Measurements from ENCODE around the gene MS4A4E. TPM values are rescaled to one million over a fixed set of nuclear protein-coding genes. Genes with fewer than 3 reads are reported as not detected.

MS4A4E gene
- total and polyA plus RNA-seq, 2 of the 13 experiments (the other 11 are each of a cell fraction or from before 2014, with no cell fraction given), result not detected

- TF ChIP-seq, protein P1, sequence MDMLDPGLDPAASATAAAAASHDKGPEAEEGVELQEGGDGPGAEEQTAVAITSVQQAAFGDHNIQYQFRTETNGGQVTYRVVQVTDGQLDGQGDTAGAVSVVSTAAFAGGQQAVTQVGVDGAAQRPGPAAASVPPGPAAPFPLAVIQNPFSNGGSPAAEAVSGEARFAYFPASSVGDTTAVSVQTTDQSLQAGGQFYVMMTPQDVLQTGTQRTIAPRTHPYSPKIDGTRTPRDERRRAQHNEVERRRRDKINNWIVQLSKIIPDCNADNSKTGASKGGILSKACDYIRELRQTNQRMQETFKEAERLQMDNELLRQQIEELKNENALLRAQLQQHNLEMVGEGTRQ (IDR thresholded peaks at IDR 0.05; ENCODE audit: low read depth, low read length), result no peak
- TF ChIP-seq, protein P1 (CRISPR knock-in tag; IDR thresholded peaks at IDR 0.05; ENCODE audit: borderline replicate concordance), result no peak
- TF ChIP-seq SRY (CRISPR knock-in tag; IDR thresholded peaks at IDR 0.05), result no peak
- TF ChIP-seq, protein P2, sequence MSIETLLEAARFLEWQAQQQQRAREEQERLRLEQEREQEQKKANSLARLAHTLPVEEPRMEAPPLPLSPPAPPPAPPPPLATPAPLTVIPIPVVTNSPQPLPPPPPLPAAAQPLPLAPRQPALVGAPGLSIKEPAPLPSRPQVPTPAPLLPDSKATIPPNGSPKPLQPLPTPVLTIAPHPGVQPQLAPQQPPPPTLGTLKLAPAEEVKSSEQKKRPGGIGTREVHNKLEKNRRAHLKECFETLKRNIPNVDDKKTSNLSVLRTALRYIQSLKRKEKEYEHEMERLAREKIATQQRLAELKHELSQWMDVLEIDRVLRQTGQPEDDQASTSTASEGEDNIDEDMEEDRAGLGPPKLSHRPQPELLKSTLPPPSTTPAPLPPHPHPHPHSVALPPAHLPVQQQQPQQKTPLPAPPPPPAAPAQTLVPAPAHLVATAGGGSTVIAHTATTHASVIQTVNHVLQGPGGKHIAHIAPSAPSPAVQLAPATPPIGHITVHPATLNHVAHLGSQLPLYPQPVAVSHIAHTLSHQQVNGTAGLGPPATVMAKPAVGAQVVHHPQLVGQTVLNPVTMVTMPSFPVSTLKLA (IDR thresholded peaks at IDR 0.05), result no peak
- TF ChIP-seq ARHGAP35 (CRISPR knock-in tag; IDR thresholded peaks at IDR 0.05; ENCODE audit: borderline replicate concordance), result no peak
- no peak for TF ChIP-seq HDAC2 (CRISPR knock-in tag; IDR thresholded peaks at IDR 0.05)
Observed at GRCh38 chr11:60161107-60161506, 81.8 kb downstream of the MS4A4E start (continued).

GRCh38 chr11:60159868-60160267 is 83.1 kb downstream of the MS4A4E start:
- no peaks in the 10 kb centered on the region for H3K36me3 ChIP-seq (replicated peaks in 1 of 2; ENCODE audit: control insufficient read depth in 1 of 2, insufficient read depth in 2 of 2, low read length in 2 of 2)
- no peak overlapping the region for H3K4me2 ChIP-seq (ENCODE audit: low read depth, low read length)
- H3K27me3 ChIP-seq (ENCODE audit: control insufficient read depth in 1 of 2, insufficient read depth in 2 of 2, low read length in 2 of 2), result no peaks in the 10 kb centered on the region; a peak in 1 of 5 replicates
- H3K4me1 ChIP-seq (ENCODE audit: insufficient read depth, low read length), result no peaks in the 10 kb centered on the region
- no peaks in the 10 kb centered on the region for H4K20me1 ChIP-seq (ENCODE audit: insufficient read depth, low read length)
- H3K79me2 ChIP-seq (ENCODE audit: insufficient read depth, low read length), result no peaks in the 10 kb centered on the region
- FAIRE-seq (no peak), DNase-seq (ENCODE audit: low spot score) (no peak), ATAC-seq (no peak)
- intact Hi-C loops (cut with micrococcal nuclease; ENCODE audit: unreplicated experiment), result no loop called here
- H3K4me3 ChIP-seq (replicated peaks in 1 of 3; ENCODE audit: insufficient read depth in 1 of 3, low read depth in 2 of 3, low read length in 3 of 3), result no peak overlapping the region
- H3K27ac ChIP-seq (ENCODE audit: extremely low read length, insufficient read depth, low read length), result no peak overlapping the region
- in situ Hi-C loops (cut with HindIII; ENCODE audit: extremely low pct_ligation_motif_present, low pct_unique_long_range_greater_than_20kb), result no loop called here
- POLR2A ChIA-PET, result no interaction called here
- TF ChIP-seq MAZ (IDR thresholded peaks at IDR 0.05; ENCODE audit: borderline replicate concordance, low read depth, low read length) (no peak), MAZ (CRISPR knock-in tag; IDR thresholded peaks at IDR 0.05; ENCODE audit: low read depth) (no peak), ZC3H4 (CRISPR knock-in tag; IDR thresholded peaks at IDR 0.05; ENCODE audit: borderline replicate concordance) (no peak), ARNTL (CRISPR knock-in tag; IDR thresholded peaks at IDR 0.05) (no peak), ZFP90 (CRISPR knock-in tag; IDR thresholded peaks at IDR 0.05; ENCODE audit: borderline replicate concordance) (no peak), ZNF468 (CRISPR knock-in tag; IDR thresholded peaks at IDR 0.05) (no peak), ZNF264 (CRISPR knock-in tag; IDR thresholded peaks at IDR 0.05) (no peak), ZNF577 (CRISPR knock-in tag; IDR thresholded peaks at IDR 0.05; ENCODE audit: borderline replicate concordance, low read depth) (no peak), ETV6 (CRISPR knock-in tag; conservative IDR thresholded peaks at IDR 0.05) (no peak)
- TF ChIP-seq, protein P3, sequence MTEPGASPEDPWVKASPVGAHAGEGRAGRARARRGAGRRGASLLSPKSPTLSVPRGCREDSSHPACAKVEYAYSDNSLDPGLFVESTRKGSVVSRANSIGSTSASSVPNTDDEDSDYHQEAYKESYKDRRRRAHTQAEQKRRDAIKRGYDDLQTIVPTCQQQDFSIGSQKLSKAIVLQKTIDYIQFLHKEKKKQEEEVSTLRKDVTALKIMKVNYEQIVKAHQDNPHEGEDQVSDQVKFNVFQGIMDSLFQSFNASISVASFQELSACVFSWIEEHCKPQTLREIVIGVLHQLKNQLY (CRISPR knock-in tag; IDR thresholded peaks at IDR 0.05), result no peak
- TF ChIP-seq, protein P4, sequence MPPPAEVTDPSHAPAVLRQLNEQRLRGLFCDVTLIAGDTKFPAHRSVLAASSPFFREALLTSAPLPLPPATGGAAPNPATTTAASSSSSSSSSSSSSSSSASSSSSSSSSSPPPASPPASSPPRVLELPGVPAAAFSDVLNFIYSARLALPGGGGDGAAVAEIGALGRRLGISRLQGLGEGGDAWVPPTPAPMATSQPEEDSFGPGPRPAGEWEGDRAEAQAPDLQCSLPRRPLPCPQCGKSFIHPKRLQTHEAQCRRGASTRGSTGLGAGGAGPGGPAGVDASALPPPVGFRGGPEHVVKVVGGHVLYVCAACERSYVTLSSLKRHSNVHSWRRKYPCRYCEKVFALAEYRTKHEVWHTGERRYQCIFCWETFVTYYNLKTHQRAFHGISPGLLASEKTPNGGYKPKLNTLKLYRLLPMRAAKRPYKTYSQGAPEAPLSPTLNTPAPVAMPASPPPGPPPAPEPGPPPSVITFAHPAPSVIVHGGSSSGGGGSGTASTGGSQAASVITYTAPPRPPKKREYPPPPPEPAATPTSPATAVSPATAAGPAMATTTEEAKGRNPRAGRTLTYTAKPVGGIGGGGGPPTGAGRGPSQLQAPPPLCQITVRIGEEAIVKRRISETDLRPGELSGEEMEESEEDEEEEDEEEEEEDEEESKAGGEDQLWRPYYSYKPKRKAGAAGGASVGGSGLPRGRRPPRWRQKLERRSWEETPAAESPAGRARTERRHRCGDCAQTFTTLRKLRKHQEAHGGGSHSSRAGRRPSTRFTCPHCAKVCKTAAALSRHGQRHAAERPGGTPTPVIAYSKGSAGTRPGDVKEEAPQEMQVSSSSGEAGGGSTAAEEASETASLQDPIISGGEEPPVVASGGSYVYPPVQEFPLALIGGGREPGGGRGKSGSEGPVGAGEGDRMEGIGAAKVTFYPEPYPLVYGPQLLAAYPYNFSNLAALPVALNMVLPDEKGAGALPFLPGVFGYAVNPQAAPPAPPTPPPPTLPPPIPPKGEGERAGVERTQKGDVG (CRISPR knock-in tag; IDR thresholded peaks at IDR 0.05; ENCODE audit: borderline replicate concordance), result no peak
- H2AFZ ChIP-seq (ENCODE audit: low read length), result no peak overlapping the region
- H3K9ac ChIP-seq (ENCODE audit: insufficient read depth, low read depth, low read length), result no peak overlapping the region
- H3K9me3 ChIP-seq (ENCODE audit: low read length), result no peaks in the 10 kb centered on the region
- CTCF ChIA-PET (ENCODE audit: low intra/inter-chr PET ratio, low total read pairs), result no interaction called here
- BruUV-seq (replicated peaks), result no TSS peak
- 4% methylated on average over 1 of the region's 1 CpG for WGBS (ENCODE audit: low lambda C conversion rate)

Measured in HepG2 (cell line).